GM18951 (cell line): Measurements from ENCODE around the gene PRKAR1B.

Experiments
- POLR2A ChIP-seq: IDR thresholded peaks from 4 replicates; pipeline ENCODE4 v1.6.1; 2011; ENCODE audit warnings: mild to moderate bottlenecking; ENCODE audit not compliant: insufficient read length, insufficient read depth; ENCODE audit errors: extremely low read depth
- in situ Hi-C: fragments of 300-500 bp; cut with MboI; formaldehyde crosslinking; loops from one replicate; pipeline ENCODE4 v1.12.0; 2022; ENCODE audit warnings: low sequenced_read_pairs, mixed read lengths, inconsistent platforms; ENCODE audit not compliant: unreplicated experiment

The PRKAR1B gene

GRCh38 chr7:607938-608337 is 119.1 kb downstream of the PRKAR1B start:
- no peak for TF ChIP-seq POLR2A
- in situ Hi-C loops, result no loop called here

- in situ Hi-C loops, result no loop called here
- no peak for TF ChIP-seq POLR2A
Observed at GRCh38 chr7:605661-606450, 121.2 kb downstream of the PRKAR1B start.

- in situ Hi-C loops, result no loop called here
- no peak for TF ChIP-seq POLR2A
Observed at GRCh38 chr7:604884-605531, 122.1 kb downstream of the PRKAR1B start.

- in situ Hi-C loops, result no loop called here
- TF ChIP-seq POLR2A, result peak; percentile 77
Observed at GRCh38 chr7:604001-604883, 122.8 kb downstream of the PRKAR1B start.

- in situ Hi-C loops, result no loop called here
Observed at GRCh38 chr7:603152-603951, 123.7 kb downstream of the PRKAR1B start.

GRCh38 chr7:602341-603141 is 124.5 kb downstream of the PRKAR1B start:
- in situ Hi-C loops, result no loop called here
- no peak for TF ChIP-seq POLR2A

More at GRCh38 chr7:603152-603951, 123.7 kb downstream of the PRKAR1B start:
- no peak for TF ChIP-seq POLR2A

GRCh38 chr7:601595-602340 is 125.3 kb downstream of the PRKAR1B start:
- in situ Hi-C loops, result no loop called here

GRCh38 chr7:601036-601594 is 126.0 kb downstream of the PRKAR1B start:
- no peak for TF ChIP-seq POLR2A
- in situ Hi-C loops, result no loop called here

More at GRCh38 chr7:601595-602340, 125.3 kb downstream of the PRKAR1B start:
- TF ChIP-seq POLR2A, result peak; percentile 59

- TF ChIP-seq POLR2A, result no peak
- in situ Hi-C loops, result no loop called here
Observed at GRCh38 chr7:600149-601035, 126.7 kb downstream of the PRKAR1B start.

GRCh38 chr7:598899-599298 is 128.2 kb downstream of the PRKAR1B start:
- in situ Hi-C loops, result no loop called here
- no peak for TF ChIP-seq POLR2A
